Fibroblast of lung (primary cell): ENCODE results near the gene GOLGA6A.

Experiments used
- EZH2 ChIP-seq: IDR thresholded peaks from 2 replicates; pipeline ENCODE4 v1.5.1; 2012; ENCODE audit warnings: low read length, control low read depth, mild to moderate bottlenecking; ENCODE audit errors: missing control alignments
- TF ChIP-seq, protein P1 (sequence below), 2 donors: IDR thresholded peaks in 1 of 2; conservative IDR thresholded peaks in 1 of 2; 1 replicate in 1 of 2; 2 replicates in 1 of 2; pipeline ENCODE4 v1.5.1; 2011 to 2012; ENCODE audit warnings: low read length in 2 of 2, control low read depth in 1 of 2, inconsistent platforms in 1 of 2, low read depth in 1 of 2, mild to moderate bottlenecking in 1 of 2

DNA sequence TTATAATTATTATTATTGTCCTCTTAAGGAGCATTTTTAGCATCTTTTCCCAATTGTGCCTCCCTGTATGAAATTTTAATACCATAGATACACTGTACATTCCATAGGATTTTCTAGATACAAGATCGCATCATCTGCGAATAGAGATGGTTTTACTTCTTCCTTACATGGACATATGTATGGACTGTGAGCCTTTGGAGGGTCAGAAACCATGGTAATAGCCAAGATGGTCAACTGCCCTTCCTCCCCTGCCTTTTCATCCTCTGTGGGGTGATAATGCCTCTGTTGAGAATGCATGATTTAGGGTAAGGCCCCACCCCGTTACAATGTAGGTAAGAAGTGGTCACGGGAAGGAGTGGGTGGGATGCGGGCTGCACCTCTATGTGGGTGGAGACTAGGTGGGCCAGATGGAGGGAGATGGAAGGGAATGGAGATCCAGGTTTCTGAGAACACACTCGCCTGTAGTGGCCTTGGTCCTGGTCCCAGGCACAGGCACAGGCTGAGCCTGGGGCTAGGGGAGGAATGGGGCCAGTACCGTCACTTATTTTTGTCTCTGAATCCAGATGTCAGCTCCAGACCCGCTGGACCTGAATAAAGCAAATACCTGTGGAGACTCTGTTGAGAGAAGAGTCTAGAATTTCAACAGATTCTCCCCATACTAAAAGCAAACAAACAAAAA, 31.7 kb downstream of the GOLGA6A start:
- TF ChIP-seq, protein P1, sequence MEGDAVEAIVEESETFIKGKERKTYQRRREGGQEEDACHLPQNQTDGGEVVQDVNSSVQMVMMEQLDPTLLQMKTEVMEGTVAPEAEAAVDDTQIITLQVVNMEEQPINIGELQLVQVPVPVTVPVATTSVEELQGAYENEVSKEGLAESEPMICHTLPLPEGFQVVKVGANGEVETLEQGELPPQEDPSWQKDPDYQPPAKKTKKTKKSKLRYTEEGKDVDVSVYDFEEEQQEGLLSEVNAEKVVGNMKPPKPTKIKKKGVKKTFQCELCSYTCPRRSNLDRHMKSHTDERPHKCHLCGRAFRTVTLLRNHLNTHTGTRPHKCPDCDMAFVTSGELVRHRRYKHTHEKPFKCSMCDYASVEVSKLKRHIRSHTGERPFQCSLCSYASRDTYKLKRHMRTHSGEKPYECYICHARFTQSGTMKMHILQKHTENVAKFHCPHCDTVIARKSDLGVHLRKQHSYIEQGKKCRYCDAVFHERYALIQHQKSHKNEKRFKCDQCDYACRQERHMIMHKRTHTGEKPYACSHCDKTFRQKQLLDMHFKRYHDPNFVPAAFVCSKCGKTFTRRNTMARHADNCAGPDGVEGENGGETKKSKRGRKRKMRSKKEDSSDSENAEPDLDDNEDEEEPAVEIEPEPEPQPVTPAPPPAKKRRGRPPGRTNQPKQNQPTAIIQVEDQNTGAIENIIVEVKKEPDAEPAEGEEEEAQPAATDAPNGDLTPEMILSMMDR (conservative IDR thresholded peaks at IDR 0.05 in 1 of 2, IDR thresholded peaks at IDR 0.05 in 1 of 2; ENCODE audit: low read depth in 1 of 2, low read length in 2 of 2), result no peak
- no peak for TF ChIP-seq EZH2
